GM19438 (cell line): Measurements from ENCODE around the gene METTL2A.
"Not testable (repeated sequence)": the region's sequence is repeated elsewhere in the genome, so short reads cannot be mapped to it uniquely, and the experiment has no call there.

Source experiments
- ATAC-seq: cut with Tn5 transposase; IDR thresholded peaks from one replicate; pipeline ENCODE4 v1.9.1; 2021; ENCODE audit warnings: low read depth; ENCODE audit not compliant: unreplicated experiment

The METTL2A gene

DNA sequence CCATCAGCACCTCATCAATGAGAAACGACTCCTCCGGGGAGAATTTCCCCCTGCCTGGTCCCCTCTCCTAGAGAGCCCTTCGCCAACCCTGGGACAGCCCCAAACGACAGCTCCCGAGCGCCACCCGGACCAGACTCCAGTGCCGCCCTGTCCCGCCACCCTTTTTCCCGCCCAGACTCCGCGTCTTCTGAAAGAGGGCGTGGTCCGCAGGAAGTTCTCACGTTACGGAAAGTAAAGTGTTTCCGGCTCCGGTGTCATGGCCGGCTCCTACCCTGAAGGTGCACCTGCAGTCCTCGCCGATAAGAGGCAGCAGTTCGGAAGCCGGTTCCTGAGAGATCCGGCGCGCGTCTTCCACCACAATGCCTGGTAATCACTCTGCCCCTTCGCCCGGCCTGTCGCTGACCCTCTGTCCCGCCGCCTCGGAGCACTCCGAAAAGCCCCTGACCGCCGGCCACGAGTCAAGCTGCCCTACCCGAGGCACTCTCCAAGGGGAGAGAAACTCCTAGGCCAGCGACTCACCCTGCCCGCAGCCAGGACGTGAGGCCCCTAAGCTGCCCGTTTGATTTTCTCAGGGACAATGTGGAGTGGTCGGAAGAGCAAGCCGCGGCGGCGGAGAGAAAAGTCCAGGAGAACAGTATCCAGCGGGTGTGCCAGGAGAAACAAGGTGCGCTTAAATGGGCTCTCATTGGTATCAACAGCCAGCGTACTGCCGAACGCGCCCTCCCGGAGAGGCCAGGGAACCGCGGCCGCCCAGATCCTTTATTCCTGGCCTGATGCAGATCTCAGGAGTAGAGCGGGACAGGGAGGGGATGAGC, at the start of gene METTL2A:
TSS of gene METTL2A (plus strand) at position 251 of the 815 bp plus-strand sequence. CDS start at position 257, 6 bp downstream.
- ATAC-seq: peak; percentile 93

- ATAC-seq: no peak
These were observed 43.4 kb upstream of the METTL2A start, which contains the start of gene EFCAB3 for GRCh38 chr17:62380253-62380652. EFCAB3 (plus strand) TSS chr17:62380553; CDS start chr17:62382980, 2,427 bp downstream.

GRCh38 chr17:62381561-62381960, 42.1 kb upstream of the METTL2A start:
- ATAC-seq: no peak

- no peak for ATAC-seq
These were observed 34.8 kb upstream of the METTL2A start for GRCh38 chr17:62388856-62389255.

- no peak for ATAC-seq
These were observed 30.8 kb upstream of the METTL2A start for GRCh38 chr17:62392908-62393307.

GRCh38 chr17:62398891-62399290, 24.8 kb upstream of the METTL2A start:
- no peak for ATAC-seq

GRCh38 chr17:62405451-62405850, 18.2 kb upstream of the METTL2A start:
- ATAC-seq: no peak

GRCh38 chr17:62413090-62413489, 10.6 kb upstream of the METTL2A start:
- not testable (repeated sequence) for ATAC-seq

- not testable (repeated sequence) for ATAC-seq
These were observed 2.5 kb downstream of the METTL2A start for GRCh38 chr17:62426214-62426613.

GRCh38 chr17:62435251-62435650, 11.6 kb downstream of the METTL2A start:
- not testable (repeated sequence) for ATAC-seq

DNA sequence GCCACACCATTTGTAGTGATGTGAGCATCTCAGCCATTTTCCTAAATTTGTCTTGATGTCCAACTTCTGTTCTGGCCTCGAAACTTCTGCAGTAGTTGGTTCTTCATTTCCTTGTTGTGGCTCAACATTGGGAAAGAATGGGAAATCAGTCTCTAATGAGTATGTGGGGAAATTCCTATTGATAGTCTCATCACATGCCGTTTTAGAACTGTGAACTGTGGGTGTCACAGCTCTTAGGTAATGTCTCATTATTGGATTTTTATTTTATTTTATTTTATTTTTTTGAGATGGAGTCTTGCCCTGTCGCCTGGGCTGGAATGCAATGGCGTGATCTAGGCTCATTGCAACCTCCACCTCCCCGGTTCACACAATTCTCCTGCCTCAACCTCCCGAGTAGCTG, 17.5 kb downstream of the METTL2A start:
- ATAC-seq: not testable (repeated sequence)

GRCh38 chr17:62444063-62444462, 20.4 kb downstream of the METTL2A start:
- no peak for ATAC-seq

DNA sequence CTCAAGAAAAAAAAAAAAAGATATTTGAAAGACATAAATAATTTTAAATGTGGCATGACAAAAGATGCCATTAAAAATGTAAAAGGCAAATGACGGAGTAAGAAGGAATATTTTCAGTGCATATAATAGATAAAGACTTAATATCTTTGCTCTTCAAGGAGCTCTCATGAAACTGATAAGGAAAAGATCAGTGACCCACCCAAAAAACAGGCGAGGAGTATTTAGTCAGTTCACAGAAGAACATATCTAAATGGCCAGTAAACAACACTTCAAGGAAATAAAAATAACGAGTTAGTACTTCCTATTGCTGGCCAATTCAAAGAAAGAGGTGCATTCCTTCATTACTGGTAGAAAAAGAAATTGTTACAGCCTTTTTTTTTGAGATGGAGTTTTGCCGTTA, 22.1 kb downstream of the METTL2A start:
- not testable (repeated sequence) for ATAC-seq

DNA sequence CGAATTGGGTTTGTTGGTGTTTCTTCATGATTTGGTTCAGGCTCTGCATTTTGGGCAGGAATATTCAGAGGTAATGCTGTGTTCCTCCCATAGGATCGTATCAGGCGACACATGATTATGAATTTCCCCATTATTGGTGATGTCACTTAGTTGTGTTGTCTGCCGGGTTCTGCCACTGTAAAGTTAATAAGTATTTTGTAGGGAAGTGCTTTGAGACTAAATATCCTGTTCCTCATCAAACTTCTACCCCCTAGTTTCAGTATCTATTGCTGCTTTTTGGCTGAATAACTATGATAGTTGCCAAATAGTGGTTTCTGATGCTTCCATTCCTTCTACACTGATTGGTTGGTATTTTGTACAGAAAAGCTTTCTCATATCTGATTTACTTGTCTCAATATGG, 28.5 kb downstream of the METTL2A start:
- ATAC-seq: not testable (repeated sequence)

DNA sequence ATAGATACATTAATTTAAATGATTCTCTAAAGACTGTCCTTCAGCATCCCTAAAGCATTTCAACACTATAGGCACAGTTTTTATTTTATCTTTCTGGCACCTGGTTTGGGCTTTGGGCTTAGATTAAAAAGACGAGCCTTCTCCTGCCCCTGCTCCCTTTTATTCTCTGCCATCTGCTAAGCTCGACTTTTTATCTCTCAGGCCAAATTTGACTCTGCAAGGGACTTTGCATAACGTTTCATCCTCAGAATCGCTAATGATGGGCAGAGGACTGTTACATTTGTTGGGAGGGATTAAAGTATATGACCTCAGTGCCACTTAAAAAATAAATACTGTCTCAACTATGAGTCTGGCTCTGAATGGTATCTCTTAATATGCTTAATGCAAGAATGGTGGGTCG, 29.3 kb downstream of the METTL2A start:
- ATAC-seq: not testable (repeated sequence)

- peak; percentile 34 for ATAC-seq
These were observed 30.0 kb downstream of the METTL2A start for GRCh38 chr17:62453656-62454055.

DNA sequence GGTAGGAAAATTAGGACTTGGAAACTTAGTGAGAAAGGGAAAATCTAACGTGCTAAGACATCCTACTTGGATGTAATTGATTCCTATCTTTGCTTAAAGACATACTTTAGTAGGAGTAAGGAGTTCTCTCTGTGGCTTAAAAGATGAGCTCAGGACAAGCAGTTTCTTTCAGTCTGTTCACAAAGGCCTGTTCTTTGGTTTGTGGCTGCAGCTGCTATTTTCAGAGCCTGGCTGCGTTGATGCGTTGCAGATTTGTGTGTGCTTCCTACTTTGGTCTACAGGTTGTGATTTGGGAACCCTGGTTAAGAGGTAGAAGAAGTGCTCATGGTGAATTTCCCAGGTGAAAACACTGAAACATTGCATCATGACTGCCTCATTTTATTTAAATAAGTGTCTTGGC, 30.4 kb downstream of the METTL2A start:
- ATAC-seq: peak; percentile 52

DNA sequence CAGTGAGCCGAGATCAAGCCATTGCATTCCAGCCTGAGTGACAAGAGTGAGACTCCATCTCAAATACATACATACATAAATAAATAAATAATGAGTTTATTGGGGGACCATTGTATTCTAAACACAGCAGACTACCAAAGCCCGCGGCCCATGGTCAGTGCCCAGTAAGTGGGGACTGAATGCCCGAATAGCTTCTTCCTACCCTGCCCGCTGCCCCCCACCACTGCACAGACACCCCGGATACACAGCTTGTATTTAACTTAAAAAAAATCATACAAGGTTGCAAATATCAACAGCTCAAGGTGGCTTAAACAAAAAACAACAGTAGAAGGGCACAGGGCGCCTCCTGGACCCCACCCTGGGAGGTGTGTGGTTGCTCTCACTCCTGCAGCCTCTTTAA, 32.3 kb downstream of the METTL2A start:
- ATAC-seq: no peak

GRCh38 chr17:62458483-62458882, 34.8 kb downstream of the METTL2A start:
- not testable (repeated sequence) for ATAC-seq

GRCh38 chr17:62464422-62464821, 40.7 kb downstream of the METTL2A start:
- ATAC-seq: not testable (repeated sequence)

- ATAC-seq: not testable (repeated sequence)
These were observed 41.6 kb downstream of the METTL2A start for GRCh38 chr17:62465271-62465670.
